Measurements from ENCODE around the gene MINDY2.

DNA sequence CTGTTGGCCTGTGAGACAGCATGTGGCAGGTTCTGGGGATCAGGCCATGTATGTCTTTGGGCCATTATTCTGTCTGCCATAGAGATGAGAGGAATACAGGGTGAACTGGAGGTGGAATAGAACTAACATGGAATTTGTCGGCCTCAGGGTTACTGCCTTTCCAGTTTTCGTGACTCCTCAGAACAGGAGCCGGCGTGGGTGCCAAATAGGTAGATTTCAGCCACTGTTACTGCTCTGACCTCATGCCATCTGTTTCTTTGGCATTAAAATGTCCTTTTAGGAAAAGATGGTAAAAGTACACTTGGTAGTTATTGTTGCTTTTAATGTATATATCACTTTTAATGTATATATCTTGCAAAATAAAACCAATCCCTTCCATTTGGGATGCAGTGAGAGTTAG lies 96.8 kb downstream of the MINDY2 start:
- no peak for TF ChIP-seq CTCF (IDR thresholded peaks at IDR 0.05; ENCODE audit: borderline replicate concordance, extremely low read depth, low read length, poor library complexity, severe bottlenecking)
- no peak for TF ChIP-seq EZH2 (IDR thresholded peaks at IDR 0.05; ENCODE audit: borderline replicate concordance, low read depth, low read length, severe bottlenecking)
